HL-60 (cell line): ENCODE data around the gene BEND6.

Experiments used
- CTCF ChIP-seq: IDR thresholded peaks from one replicate; pipeline ENCODE4 v1.5.1; 2011; ENCODE audit warnings: low read length, control low read depth, inconsistent platforms; ENCODE audit not compliant: insufficient read depth
- GABPA ChIP-seq: IDR thresholded peaks from 2 replicates; pipeline ENCODE4 v1.6.1; 2012; ENCODE audit warnings: low read depth
- POLR2AphosphoS5 ChIP-seq: IDR thresholded peaks from 2 replicates; pipeline ENCODE4 v1.6.1; 2012; ENCODE audit warnings: low read depth
- REST ChIP-seq: IDR thresholded peaks from 2 replicates; pipeline ENCODE4 v1.6.1; 2012; ENCODE audit warnings: low read depth; ENCODE audit not compliant: insufficient replicate concordance
- SPI1 ChIP-seq: IDR thresholded peaks from 2 replicates; pipeline ENCODE4 v1.6.1; 2012; ENCODE audit warnings: low read depth, mild to moderate bottlenecking, borderline replicate concordance

GRCh38 chr6:56984884-56985283 lies 30.0 kb downstream of the BEND6 start:
- TF ChIP-seq CTCF (no peak), POLR2AphosphoS5 (no peak), REST (no peak), GABPA (no peak), SPI1 (no peak)
